GM19238 (cell line): ENCODE results near the gene MAGEB2.
"Not testable (repeated sequence)": the region's sequence is repeated elsewhere in the genome, so short reads cannot be mapped to it uniquely, and the experiment has no call there.

Experiments
- DNase-seq: peaks from one replicate; pipeline ENCODE4 v3.0.0; 2011; ENCODE audit warnings: low spot score; ENCODE audit not compliant: insufficient read length

MAGEB2 gene

GRCh38 chrX:30215357-30215843, at the start of gene MAGEB2:
Gene MAGEB2 (plus strand): TSS chrX:30215563. CDS start chrX:30218581, 3,018 bp downstream.
- DNase-seq = no peak

GRCh38 chrX:30170900-30171299, 44.5 kb upstream of the MAGEB2 start:
- no peak for DNase-seq

- no peak for DNase-seq
These were observed 34.0 kb upstream of the MAGEB2 start for GRCh38 chrX:30181353-30181752.

GRCh38 chrX:30183554-30183953, 31.8 kb upstream of the MAGEB2 start:
- DNase-seq = no peak

- no peak for DNase-seq
These were observed 24.9 kb upstream of the MAGEB2 start for GRCh38 chrX:30190426-30190825.

- DNase-seq = not testable (repeated sequence)
These were observed 21.5 kb upstream of the MAGEB2 start for GRCh38 chrX:30193910-30194309.

- no peak for DNase-seq
These were observed 19.0 kb upstream of the MAGEB2 start for GRCh38 chrX:30196322-30196721.

GRCh38 chrX:30212172-30212571, 3.2 kb upstream of the MAGEB2 start:
- no peak for DNase-seq

- DNase-seq = no peak
These were observed 2.1 kb downstream of the MAGEB2 start for GRCh38 chrX:30217465-30217864.

GRCh38 chrX:30219372-30219771, 4.0 kb downstream of the MAGEB2 start:
- DNase-seq = no peak

GRCh38 chrX:30220661-30221060, 5.3 kb downstream of the MAGEB2 start:
- no peak for DNase-seq

GRCh38 chrX:30224536-30224935, 9.2 kb downstream of the MAGEB2 start:
- no peak for DNase-seq

- no peak for DNase-seq
These were observed 13.2 kb downstream of the MAGEB2 start for GRCh38 chrX:30228526-30228925.

GRCh38 chrX:30230395-30230794, 15.0 kb downstream of the MAGEB2 start, which contains the start of gene MAGEB3:
Gene MAGEB3 (plus strand): TSS chrX:30230657. CDS start chrX:30235925, 5,268 bp downstream.
- DNase-seq = no peak

GRCh38 chrX:30241724-30242415, 26.5 kb downstream of the MAGEB2 start, which contains the start of gene MAGEB4:
Gene MAGEB4 (plus strand): TSS chrX:30242000. CDS start chrX:30242136, 136 bp downstream.
- DNase-seq = no peak

- no peak for DNase-seq
These were observed 31.6 kb downstream of the MAGEB2 start, which contains the start of gene MAGEB1 for GRCh38 chrX:30246769-30247489. Gene MAGEB1 (plus strand): TSS chrX:30247146. CDS start chrX:30250494, 3,348 bp downstream.

GRCh38 chrX:30248854-30249253, 33.5 kb downstream of the MAGEB2 start:
- no peak for DNase-seq

- DNase-seq = no peak
These were observed 37.9 kb downstream of the MAGEB2 start for GRCh38 chrX:30253257-30253656.

GRCh38 chrX:30259927-30260326, 44.6 kb downstream of the MAGEB2 start:
- DNase-seq = no peak

- DNase-seq = no peak
These were observed 45.6 kb downstream of the MAGEB2 start for GRCh38 chrX:30261012-30261411.

GRCh38 chrX:30262763-30263162, 47.4 kb downstream of the MAGEB2 start:
- no peak for DNase-seq
